TTC549 (cell line): Measurements from ENCODE around the gene TMEM80.
"Not testable (repeated sequence)": the region's sequence is repeated elsewhere in the genome, so short reads cannot be mapped to it uniquely, and the experiment has no call there.

ENCODE experiments used
- FAIRE-seq: peaks from 2 replicates; lab custom pipeline; 2012; peaks lifted over from hg19 to GRCh38; lab: Jason Lieb, UNC

Gene TMEM80

DNA sequence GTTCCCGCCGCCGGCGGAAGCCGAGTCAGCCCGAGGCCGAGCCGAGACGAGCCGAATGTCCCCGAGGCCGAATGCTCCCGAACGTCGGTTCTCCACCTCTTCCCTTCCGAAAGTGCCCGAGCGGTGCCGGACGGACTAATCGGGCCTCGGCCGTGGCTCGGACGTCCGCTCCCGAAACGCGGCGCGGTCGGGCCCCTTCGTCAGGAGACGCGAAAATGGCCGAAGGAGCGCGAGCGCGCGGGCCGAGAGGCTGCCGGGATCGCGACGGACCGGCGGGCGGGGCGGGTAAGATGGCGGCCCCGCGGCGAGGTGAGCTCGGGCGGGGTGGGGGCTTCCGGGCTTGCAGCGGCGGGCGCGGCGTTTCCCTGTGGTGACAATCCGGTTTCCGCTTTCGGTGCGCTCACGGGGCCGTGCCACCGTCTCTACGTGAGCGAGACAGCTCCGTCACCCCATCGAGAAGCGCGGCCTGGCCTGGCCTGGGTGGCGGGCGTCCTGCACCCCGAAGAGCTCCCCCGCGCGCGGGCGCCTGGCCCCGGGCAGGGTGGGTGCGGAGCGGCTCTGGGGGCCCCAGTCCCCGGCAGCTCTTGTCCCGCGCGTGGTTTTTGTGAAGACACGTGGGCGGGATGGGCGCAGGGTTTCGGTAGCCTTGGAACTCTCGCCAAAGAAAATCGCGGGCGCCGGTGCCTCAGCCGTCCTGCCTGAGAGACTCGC, at the start of gene TMEM80:
Gene TMEM80 (plus strand): TSS at position 279 of the 711 bp plus-strand sequence. CDS start 12 bp downstream, at position 291.
- FAIRE-seq = peak; percentile 77

- FAIRE-seq = no peak
Observed at GRCh38 chr11:646214-646613, 49.4 kb upstream of the TMEM80 start.

DNA sequence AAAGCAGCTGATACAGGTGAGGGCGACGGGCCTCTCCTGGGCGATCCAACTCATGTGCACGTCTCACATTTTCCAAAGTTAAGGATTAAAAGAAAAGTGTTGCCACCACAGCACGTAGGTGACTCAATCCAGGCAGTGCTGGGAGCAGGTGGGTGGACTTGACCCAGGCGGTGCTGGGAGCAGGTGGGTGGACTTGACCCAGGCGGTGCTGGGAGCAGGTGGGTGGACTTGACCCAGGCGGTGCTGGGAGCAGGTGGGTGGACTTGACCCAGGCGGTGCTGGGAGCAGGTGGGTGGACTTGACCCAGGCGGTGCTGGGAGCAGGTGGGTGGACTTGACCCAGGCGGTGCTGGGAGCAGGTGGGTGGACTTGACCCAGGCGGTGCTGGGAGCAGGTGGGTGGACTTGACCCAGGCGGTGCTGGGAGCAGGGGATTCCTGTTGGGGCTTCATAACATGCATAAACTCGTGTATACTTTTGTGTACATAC, 47.9 kb upstream of the TMEM80 start:
- not testable (repeated sequence) for FAIRE-seq

GRCh38 chr11:650482-650881, 45.1 kb upstream of the TMEM80 start:
- no peak for FAIRE-seq

GRCh38 chr11:653136-653535, 42.5 kb upstream of the TMEM80 start:
- not testable (repeated sequence) for FAIRE-seq

GRCh38 chr11:653837-654236, 41.8 kb upstream of the TMEM80 start:
- no peak for FAIRE-seq

DNA sequence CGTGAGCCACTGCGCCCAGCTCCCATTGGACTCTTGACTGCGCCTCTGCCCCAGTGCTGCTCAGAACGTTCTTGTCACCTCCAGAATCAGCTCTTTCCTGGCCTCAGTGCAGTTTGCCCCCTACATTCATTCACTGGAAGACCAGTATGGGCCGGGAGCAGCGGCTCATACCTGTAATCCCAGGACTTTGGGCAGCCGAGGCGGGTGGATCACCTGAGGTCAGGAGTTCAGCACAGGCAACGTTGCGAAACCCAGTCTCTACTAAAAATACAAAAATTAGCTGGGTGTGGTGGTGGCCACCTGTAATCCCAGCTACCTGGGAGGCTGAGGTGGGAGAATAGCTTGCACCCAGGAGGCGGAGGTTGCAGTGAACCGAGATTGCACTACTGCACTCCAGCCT, 41.2 kb upstream of the TMEM80 start:
- FAIRE-seq = not testable (repeated sequence)

GRCh38 chr11:655036-655726, 40.4 kb upstream of the TMEM80 start:
- FAIRE-seq = no peak

GRCh38 chr11:656426-656825, 39.2 kb upstream of the TMEM80 start:
- no peak for FAIRE-seq

- no peak for FAIRE-seq
Observed at GRCh38 chr11:656866-657265, 38.8 kb upstream of the TMEM80 start.

DNA sequence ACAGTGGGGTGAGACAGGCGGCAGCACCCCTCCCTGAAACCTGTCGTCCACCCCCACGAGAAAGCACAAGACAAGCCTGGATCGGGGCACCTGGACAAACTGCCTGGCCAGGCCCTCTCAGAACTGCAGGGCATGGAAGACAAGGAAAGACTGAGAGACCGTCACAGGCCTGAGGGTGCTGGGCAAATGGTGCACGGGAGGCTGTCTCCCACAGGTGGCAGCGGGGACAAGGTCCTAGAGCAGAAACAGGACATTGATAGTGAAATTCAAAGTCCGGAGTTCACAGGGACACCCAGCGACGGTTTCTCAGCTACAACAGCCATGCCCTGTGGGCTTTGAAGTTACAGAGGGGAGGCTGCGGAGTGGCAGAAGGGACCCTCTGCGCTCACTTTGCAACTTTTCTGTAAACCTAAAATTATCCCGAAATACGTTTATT, 37.9 kb upstream of the TMEM80 start:
- FAIRE-seq = no peak

- no peak for FAIRE-seq
Observed at GRCh38 chr11:659532-660085, 36.0 kb upstream of the TMEM80 start.

DNA sequence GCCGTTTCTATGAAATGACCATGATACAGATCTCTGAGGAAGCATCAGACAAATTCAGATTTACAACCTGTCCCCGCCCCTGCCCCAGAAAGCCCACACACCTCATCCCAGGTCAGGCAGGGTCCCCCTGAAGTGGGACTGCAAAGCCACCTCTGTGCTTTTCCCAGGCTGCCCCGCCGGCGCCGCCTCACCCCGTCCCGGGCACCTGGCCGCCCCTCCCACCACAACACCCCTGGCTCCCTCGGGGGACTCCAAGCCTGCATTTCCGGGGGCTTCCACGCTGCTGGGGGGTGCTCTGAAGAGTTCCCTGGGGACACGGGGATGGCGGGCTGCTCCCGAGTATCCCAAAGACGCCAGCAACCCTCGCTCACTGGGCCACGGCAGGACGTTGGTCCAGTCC, 35.3 kb upstream of the TMEM80 start:
- no peak for FAIRE-seq

DNA sequence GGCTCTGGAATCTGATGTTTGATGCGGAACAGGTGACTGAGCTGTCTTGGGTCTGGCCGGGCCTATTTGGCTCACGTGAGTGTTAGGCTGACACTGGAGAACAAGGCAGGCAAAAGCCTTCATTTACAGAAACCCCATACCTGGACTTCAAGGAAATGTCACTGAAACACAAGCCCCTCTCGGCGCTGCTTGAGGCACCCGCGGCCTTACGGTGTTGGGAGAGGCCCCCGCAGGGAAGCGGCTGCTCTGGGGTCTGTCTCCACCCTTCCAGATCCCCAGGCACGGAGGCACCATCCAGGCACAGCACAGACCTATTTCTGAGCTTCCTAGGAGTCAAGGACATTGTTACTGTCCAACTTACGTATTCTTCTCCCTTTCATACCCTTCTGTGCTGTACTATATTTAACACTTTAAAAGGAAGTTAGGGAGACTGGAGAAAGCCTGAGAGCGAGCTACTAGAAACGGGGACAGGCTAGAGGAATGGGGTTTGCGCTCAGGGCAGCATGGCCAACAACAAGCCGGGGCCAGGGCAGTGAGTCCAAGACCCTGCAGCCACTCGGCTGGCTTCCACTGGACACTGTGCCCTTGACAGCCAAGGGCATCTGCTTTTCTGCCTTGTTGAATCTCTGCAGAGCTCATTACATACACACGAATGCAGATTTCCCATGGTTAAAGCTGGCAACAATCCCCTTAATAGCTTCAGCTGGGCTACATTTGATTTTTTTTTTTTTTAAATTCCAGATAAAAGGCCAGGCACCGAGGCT, 34.8 kb upstream of the TMEM80 start:
- no peak for FAIRE-seq

DNA sequence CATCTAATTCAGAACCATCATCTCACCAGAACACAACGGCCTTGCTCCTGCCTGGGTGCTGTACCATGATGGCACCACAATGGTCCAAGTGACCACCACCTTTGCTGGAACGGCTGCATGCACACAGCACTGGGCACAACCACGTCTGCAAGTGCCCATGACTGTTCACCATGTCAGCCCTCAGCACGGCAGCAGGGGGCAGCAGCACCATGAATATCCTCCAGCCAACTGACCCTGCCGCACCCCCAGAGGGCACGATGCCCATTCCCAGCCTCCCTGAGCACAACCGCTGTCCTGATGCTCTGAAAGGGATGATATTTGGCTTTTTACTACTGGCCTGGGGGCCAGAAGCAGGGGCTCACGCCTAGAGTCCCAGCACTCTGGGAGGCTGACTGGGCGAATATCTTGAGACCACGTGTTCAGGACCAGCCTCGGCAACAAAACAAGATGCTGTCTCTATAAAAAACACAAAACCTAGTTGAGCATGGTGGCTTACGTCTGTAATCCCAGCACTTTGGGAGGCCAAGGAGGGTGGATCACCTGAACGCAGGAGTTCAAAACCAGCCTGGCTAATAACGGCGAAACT, 32.8 kb upstream of the TMEM80 start:
- FAIRE-seq = no peak

DNA sequence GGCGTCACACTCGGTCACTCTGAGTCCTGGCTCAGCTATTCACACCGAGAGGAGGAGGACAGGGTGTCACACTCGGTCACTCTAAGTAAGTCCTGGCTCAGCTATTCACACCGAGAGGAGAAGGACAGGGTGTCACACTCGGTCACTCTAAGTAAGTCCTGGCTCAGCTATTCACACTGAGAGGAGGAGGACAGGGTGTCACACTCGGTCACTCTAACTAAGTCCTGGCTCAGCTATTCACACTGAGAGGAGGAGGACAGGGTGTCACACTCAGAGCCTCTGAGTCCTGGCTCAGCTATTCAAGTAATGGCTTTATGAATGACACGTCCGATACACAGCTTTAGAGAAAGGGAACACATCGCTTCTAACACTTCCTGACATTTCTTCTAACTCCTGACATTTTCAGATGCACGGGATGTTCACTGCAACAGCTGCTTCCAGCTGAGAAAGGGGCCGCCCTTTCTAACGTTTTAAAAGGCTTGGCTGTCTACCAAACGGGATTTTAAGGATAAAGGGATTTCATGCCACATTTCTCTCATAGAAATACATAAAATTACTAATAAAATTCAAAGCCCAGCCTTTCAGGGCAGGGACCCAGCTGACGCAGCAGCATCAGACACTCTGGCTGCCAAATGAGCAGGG, 30.4 kb upstream of the TMEM80 start:
- no peak for FAIRE-seq

GRCh38 chr11:665704-666281, 29.8 kb upstream of the TMEM80 start:
- FAIRE-seq = no peak

GRCh38 chr11:673866-674265, 21.8 kb upstream of the TMEM80 start:
- FAIRE-seq = no peak

DNA sequence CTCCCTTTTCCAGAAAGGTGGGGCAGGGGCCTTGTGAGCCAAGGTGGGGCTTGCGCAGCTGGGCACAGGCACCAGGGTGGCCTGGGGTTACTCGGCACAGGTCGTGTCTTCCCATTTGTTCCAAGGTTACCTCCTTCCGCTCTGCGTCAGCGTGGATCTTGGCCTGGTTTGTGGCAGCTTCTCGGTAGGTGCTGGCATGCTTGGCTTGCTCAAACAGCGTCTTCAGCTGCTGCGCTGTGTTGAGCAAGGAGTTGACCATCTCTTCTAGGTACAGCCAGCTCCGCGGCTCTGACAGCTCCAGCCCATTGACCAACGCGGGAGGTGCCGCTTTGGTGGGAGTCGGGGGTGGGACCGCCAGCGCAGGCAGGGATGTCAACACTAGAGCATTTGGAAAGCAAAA, 21.2 kb upstream of the TMEM80 start:
- FAIRE-seq = no peak

DNA sequence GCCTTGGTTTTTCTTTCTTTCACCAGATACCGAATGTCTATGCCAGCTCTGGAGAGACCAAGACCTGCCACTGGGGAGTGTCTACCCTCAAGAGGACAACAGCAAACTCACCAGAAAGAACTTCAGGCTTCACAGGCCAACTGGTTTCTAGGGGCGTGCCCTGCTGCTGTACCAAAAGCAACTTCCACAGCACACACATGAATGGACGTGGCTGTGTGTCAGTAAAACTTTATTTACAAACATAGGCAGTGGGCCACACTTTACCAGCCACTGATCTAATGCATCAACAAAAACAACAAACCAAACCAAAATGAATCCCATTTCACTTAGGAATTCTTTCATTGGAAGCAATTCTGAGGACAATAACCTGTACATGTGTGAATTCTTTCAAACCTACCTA, 17.3 kb upstream of the TMEM80 start:
- no peak for FAIRE-seq
